ENCODE data around the gene RADIL.

The RADIL gene

GRCh38 chr7:4856336-4857057 lies 27.0 kb downstream of the RADIL start:
- no peak for DNase-seq (ENCODE audit: low spot score)
- peak; percentile 5 for FAIRE-seq

- DNase-seq (ENCODE audit: low spot score) (no peak), FAIRE-seq (peak; percentile 97)
Observed at GRCh38 chr7:4854916-4855315, 28.6 kb downstream of the RADIL start.

- FAIRE-seq (peak; percentile 58), DNase-seq (ENCODE audit: low spot score) (peak; percentile 82)
Observed at GRCh38 chr7:4851459-4852422, 31.8 kb downstream of the RADIL start.

GRCh38 chr7:4850262-4850795 lies 33.2 kb downstream of the RADIL start:
- FAIRE-seq (peak; percentile 32), DNase-seq (ENCODE audit: low spot score) (no peak)

- no peak for DNase-seq (ENCODE audit: low spot score)
- peak; percentile 95 for FAIRE-seq
Observed at GRCh38 chr7:4849390-4849789, 34.1 kb downstream of the RADIL start.

- no peak for FAIRE-seq
- peak; percentile 70 for DNase-seq (ENCODE audit: low spot score)
Observed at GRCh38 chr7:4845740-4846142, 37.8 kb downstream of the RADIL start.

- DNase-seq (ENCODE audit: low spot score) (no peak), FAIRE-seq (no peak)
Observed at GRCh38 chr7:4842319-4843064, 41.0 kb downstream of the RADIL start.

- no peak for DNase-seq (ENCODE audit: low spot score)
- peak; percentile 66 for FAIRE-seq
Observed at GRCh38 chr7:4841836-4842235, 41.7 kb downstream of the RADIL start.

GRCh38 chr7:4841007-4841784 lies 42.3 kb downstream of the RADIL start:
- FAIRE-seq (no peak), DNase-seq (ENCODE audit: low spot score) (no peak)

GRCh38 chr7:4840079-4840501 lies 43.4 kb downstream of the RADIL start:
- peak; percentile 50 for FAIRE-seq
- no peak for DNase-seq (ENCODE audit: low spot score)

- DNase-seq (ENCODE audit: low spot score) (no peak), FAIRE-seq (peak; percentile 96)
Observed at GRCh38 chr7:4838626-4839334, 44.7 kb downstream of the RADIL start.

GRCh38 chr7:4837803-4838625 lies 45.5 kb downstream of the RADIL start:
- DNase-seq (ENCODE audit: low spot score) = no peak
- no peak for FAIRE-seq

- FAIRE-seq = peak; percentile 98
- DNase-seq (ENCODE audit: low spot score) = no peak
Observed at GRCh38 chr7:4837041-4837802, 46.3 kb downstream of the RADIL start.

GRCh38 chr7:4836206-4836661 lies 47.3 kb downstream of the RADIL start:
- no peak for DNase-seq (ENCODE audit: low spot score)
- peak; percentile 87 for FAIRE-seq

- FAIRE-seq = peak; percentile 84
- DNase-seq (ENCODE audit: low spot score) = no peak
Observed at GRCh38 chr7:4835398-4836205, 47.9 kb downstream of the RADIL start.

GRCh38 chr7:4834601-4835397 lies 48.7 kb downstream of the RADIL start:
- no peak for DNase-seq (ENCODE audit: low spot score)
- peak; percentile 61 for FAIRE-seq

Measured in urothelium cell line (cell line).